D341Med (cell line): ENCODE results near the gene FOXN1.

Experiments used
- DNase-seq: peaks from one replicate; pipeline ENCODE4 v3.0.0; 2012; ENCODE audit warnings: low spot score

Gene FOXN1

DNA sequence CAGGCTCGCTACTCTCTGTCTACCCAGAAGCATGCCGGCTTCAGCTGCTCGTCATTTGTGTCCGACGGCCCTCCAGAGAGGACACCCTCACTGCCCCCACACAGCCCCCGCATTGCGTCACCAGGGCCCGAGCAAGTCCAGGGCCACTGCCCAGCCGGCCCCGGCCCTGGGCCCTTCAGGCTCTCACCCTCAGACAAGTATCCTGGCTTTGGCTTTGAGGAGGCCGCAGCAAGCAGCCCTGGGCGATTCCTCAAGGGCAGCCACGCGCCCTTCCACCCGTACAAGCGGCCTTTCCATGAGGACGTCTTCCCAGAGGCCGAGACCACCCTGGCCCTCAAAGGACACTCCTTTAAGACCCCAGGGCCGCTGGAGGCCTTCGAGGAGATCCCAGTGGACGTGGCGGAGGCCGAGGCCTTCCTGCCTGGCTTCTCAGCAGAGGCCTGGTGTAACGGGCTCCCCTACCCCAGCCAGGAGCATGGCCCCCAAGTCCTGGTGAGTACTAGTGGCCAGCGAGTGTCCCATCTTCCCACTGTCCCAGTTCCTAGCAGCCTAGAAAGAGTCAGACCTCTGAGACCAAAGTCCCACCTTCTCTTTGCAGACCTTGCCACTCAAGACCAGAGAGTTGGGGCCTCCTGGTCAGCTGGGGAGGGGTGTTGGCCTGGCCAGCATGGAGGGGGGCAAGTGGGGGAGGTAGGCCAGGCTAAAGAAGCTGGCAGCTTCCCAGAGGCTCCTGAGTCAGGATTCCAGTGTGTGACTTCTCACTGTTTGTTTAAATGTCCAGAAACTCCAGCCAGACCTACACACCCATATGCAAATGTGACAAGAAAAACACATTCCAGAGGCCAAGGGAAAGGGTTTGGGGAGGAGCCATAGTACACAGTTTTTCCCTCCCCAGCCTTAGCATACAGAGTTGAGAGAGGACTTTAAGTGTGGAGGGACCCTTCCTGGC, 18.6 kb downstream of the FOXN1 start:
- DNase-seq: no peak

DNA sequence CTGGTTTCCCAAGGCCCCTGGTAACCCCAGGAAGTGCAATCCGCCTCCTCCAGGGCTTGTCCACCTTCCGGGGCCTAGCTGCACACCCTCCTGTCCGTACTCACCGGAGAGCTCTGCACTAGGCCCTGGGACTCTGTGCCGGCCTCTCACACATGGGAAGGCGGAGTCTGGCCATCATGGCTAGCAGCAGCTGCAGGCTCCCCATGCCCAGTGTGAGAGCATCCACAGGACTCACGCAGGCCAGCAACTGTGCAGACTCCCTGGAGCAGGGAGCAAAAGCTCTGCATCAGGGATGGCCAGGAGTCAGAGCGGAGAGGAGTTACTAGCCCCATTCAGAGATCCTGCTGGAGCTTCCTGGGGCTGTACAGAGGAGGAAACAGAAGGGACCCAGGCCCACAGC, 20.2 kb downstream of the FOXN1 start:
- DNase-seq: no peak

DNA sequence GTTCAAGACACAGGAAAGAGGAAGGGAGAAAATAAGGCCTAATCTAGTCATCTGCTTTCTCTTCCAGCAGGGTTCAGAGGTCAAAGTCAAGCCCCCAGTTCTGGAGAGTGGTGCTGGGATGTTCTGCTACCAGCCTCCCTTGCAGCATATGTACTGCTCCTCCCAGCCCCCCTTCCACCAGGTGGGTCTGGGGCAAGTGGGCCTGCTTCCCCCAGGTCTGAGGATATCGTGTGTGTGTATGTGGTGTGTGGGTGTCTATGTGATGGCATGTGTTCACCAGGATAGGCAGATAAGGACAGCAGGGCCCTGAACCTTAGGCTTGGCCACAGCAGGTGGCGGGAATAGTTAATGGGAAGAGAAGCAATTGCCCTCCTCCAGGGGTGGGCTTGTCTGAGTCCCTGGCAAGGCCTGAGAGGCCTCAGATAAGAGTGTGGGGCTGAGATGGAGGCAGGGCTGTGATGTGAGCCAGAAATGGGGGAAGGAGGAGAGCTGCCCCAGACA, 21.1 kb downstream of the FOXN1 start:
- DNase-seq: no peak

DNA sequence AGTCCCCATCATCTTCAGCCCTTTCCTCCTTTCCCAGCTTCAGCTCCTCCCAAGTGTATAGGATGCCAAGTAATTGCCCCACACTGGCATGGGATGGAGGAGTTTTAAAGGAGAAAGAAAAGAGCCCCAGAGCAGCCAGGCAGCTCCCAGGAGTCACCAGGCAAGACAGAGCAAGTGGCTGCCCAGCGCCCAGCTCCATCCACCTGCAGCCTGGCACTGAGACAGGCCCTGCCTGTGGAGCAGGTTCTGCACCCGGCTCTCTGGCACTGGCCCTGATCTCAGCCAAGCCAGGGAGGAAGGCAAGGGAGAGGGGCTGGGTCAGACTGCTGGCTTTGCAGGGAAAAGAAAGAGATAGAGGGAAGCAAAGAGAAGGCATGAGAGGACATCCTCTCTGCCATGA, 21.7 kb downstream of the FOXN1 start:
- no peak for DNase-seq

DNA sequence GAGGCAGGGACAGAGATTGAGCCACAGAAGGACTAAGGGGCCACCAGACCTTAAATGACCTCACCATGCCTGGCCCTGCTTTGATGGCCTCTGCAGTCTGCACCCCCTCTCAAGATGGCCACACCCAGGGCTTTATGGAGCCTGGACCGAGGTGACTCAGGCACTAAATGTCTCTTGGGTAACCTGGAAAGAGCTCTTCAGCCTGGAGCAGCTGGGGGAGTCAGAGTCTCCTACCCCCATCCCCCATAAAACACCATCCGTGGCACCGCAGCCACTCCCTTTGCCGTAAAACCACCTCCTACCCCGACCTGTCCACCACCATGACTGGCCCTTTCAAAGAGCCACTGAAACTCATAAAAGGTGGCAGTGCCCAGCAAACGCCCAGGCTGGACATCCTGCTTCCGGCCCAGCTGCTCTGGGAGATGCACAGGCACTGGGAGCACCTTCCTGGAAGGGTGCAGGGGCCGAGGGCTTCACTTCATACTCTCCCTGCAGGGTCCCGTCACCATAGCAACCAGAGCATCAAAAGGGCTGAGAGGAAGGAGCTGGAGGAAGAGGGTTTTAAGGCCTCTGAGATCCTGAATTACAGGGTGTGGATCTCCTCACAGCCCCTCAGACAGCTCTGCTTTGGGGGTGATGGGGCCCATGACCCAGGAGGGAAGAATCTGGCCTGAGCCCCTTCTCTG, 22.3 kb downstream of the FOXN1 start:
- DNase-seq: no peak

DNA sequence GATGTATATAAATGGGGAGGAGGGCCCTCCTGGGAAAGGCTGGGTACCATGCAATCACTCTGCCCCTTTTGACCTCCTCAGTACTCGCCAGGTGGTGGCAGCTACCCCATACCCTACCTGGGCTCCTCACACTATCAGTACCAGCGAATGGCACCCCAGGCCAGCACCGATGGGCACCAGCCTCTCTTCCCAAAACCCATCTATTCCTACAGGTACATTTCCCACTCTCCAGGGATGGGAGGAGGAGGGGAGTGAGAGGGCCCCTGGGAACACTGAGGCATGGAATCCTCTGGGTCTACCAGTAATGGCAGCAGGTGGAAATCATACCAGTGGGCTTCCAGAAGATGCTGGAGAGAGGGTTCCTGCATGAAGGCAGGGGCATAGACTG, 22.9 kb downstream of the FOXN1 start:
- DNase-seq: no peak

DNA sequence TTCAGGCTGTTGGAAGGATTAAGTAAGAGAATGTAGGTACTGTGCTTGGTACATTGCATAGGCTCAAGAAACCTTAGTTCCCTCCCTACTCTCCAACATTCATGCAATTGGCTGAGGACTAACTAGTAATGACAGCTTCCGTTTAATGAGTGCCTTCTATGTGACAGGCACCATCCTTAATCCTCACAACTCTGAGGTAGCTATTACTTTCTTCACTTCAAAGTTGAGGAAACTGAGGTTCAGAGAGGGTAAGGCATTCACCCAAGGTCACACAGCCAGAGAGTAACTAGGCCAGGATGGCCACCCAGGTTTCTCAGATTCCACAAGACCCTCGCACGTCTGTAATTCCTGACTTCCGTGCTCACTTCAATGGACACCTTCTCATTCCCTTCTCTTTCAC, 24.1 kb downstream of the FOXN1 start:
- DNase-seq: no peak

DNA sequence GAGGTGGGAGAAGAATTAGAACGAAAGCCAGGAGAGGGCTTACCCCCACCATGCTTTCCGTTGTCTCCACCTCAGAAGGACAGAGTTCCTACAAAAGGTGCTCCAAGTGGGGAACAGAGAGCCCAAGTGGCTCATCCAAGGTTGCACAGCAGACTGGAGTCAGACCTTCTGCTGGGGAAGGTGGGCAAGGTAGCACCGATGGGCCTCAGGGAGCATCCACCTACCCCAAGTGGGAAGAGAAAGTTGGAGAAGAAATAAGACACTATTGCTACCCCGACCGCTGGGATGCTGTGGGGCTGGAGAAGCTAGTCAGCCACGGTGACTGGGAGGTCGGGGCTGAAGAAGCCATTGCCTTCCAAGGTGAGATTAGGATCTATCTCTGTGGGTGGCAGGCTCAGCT, 24.8 kb downstream of the FOXN1 start:
- DNase-seq: no peak

DNA sequence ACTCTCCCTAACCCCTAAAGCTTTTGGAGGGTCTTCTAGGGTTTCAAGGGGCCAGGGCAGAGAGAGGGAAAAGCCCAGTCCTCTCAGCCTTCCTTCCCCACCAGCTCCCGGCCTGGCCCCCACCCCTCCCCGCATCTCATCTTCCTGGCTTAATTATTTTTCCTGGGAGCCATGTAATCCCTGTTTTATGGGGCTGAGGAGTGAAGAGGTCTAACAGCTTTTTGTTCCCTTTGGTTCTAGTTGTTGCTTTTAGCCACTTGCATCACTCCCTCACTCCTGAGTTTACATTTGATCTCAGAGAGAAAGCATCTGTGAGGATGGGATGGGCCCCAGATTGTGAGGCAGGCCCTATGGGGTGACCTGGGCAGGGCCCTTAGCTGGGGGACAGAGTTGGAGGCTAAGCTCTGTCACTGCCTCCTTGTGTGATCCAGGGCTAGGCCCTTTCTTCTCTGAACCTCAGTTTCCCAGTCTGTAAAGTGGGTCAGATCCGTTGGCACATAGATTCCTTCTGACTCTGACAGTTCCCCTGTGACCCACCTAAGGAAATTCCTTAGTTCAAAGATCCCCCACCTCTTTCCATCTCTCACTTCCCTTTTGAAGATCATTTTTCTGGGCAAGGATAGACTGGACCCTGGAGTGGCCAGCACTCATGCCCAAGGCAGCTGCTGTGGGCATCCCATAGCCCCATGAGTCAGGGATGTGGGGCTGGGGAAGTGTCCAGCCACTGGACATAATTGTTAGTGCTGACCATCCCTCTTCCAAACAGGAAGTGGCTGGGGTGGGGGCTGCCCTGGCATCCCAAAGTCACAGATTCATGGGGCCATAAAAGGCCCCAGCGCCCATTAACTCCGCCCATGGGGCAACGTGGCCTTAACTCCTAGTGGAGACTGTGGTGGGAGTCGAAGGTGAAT, 26.2 kb downstream of the FOXN1 start:
- DNase-seq: no peak

DNA sequence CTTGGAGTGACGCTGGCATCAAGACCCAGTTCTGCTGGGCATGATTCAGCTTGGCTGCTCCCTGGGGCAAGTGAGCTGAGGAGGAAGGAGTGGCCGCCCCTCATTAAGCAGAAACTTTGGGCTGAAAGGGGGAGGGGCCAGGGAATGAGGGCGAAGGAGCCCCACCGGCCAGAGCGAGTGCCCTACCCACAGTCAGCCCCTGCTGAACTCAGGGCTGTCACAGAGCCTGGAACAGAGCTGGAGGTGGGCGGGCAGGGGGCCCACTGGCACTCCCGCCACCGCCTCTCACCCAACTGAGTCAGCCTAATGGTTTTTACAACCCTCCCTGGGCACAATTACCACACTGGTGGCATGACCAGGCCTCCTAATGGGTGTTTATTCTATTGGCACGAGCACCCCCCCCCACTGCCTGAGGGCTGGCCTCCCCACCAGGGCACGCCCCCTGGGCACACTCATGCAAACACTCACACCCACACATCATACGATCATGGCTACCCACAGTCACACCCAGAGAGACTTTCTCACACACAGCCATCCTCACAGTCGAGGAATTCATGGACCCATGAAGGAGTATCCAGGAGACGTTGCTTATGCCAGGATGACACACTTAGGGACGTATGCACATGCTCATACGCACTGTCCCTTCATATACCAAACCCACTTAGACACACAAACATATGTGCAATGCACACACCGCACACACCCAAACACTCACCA, 27.1 kb downstream of the FOXN1 start:
- no peak for DNase-seq

DNA sequence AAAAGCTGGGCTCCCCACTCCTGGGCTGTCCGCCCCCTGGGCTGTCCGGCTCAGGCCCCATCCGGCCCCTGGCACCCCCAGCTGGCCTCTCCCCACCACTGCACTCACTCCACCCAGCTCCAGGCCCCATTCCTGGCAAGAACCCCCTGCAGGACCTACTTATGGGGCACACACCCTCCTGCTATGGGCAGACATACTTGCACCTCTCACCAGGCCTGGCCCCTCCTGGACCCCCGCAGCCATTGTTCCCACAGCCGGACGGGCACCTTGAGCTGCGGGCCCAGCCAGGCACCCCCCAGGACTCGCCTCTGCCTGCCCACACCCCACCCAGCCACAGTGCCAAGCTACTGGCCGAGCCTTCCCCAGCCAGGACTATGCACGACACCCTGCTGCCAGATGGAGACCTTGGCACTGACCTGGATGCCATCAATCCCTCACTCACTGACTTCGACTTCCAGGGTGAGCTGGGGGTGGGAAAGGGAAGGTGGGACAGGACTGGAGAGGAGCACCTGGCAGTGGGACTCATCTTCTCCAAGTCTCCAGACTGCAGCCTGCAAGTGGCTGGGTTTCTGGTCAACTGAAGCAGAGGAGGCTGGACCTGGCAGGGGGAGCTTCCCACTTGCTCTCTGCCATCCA, 28.7 kb downstream of the FOXN1 start:
- no peak for DNase-seq

DNA sequence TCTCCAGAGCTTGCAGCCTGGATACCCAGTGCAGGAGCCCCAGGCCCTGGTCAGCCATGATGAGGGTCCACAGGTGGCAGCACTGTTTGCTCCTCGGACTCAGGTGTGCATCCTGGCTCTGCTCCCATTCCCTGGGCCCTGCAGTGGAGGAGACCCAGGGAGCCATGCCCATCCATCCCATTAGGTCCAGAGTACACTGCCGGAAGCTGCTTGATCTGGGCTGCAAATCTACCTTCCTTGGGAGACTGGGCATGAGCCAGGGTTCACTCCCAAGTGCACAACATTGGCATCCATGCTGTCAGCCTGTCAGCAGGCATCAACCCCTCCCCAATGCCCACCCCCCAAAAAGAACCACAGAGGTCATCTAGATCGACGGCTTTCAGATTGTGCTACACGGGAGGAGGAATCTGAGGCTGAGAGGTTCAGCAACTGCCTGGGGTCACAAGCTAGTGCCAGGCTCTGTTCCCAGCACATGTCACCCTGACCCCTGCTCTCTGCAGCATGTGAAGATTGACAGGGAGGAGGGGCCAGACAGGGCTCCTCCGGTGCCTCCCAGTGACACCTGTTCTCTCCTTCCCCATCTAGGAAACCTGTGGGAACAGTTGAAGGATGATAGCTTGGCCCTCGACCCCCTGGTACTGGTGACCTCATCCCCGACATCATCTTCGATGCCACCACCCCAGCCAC, 30.5 kb downstream of the FOXN1 start:
- no peak for DNase-seq

DNA sequence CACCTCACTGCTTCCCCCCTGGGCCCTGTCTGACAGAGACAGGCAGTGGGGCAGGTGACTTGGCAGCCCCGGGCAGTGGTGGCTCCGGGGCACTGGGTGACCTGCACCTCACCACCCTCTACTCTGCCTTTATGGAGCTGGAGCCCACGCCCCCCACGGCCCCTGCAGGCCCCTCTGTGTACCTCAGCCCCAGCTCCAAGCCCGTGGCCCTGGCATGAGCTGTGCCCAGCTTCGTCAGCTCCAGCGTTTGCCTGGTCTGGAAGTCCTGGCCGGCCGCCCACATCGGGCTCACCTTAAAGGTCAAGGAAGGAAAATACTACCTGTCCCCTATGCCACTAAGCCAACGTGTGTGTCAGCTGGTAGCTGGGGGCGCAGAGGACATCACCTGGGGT, 31.1 kb downstream of the FOXN1 start:
- DNase-seq: no peak

DNA sequence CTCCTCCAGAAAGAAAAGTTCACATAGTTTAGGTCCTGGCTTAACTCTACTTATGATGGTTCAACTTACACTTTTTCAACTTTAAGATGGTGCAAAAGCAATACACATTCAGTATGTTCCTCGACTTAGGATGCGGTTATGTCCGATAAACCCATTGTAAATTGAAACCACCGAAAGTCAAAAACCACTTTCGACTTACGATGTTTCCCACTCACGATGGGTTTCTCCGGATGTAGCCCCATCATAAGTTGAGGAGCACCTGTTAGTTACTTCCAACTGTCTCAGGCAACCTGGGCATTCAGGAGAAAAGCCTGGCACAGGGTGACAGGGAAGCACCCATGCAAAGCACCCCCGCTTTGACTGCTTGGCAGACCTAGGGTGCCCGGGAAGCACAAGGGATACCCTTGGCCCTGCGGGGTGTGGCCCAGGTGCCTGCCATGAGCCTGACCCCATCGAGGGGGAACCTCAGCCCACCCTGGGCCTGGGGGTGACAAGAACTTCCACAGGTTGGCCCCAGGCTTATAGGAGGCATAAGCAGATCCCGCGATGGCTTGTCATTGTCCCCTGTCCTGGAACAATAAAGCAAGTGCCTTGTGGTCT, 32.2 kb downstream of the FOXN1 start:
- no peak for DNase-seq

DNA sequence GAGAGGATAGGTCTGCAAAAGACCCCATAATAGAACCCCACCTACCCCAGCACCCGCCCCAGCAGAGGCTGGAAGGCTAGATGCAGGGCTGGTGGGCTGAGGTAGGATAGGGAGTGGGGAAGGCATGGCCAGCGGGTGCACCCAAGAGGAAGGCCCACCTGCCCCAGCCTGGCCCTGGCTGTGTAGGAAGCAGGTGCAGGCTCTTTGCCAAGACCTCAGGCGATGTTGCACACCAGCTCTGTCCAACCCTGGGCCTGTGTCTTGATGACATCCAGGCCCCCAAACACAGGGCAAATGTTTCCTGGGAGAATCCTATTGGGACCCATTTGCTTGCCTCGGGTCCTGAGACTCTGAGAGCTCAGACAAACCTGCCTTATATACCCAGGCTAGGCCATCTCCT, 34.1 kb downstream of the FOXN1 start:
- no peak for DNase-seq

DNA sequence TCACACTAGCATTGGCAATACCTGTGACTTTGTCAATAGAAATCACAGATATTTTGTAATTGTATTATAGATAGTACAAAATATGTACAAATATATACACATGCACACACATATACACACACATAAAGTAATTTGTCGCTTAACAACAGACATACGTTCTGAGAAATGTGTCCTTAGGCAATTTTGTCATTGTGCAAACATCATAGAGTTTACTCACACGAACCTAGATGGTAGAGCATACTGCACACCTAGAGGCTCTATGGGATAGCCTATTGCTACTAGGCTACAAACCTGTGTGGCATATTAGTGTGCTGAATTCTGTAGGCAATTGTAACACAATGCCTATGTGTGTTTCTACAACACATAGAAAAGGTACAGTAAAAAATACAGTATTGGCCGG, 35.3 kb downstream of the FOXN1 start:
- DNase-seq: no peak

DNA sequence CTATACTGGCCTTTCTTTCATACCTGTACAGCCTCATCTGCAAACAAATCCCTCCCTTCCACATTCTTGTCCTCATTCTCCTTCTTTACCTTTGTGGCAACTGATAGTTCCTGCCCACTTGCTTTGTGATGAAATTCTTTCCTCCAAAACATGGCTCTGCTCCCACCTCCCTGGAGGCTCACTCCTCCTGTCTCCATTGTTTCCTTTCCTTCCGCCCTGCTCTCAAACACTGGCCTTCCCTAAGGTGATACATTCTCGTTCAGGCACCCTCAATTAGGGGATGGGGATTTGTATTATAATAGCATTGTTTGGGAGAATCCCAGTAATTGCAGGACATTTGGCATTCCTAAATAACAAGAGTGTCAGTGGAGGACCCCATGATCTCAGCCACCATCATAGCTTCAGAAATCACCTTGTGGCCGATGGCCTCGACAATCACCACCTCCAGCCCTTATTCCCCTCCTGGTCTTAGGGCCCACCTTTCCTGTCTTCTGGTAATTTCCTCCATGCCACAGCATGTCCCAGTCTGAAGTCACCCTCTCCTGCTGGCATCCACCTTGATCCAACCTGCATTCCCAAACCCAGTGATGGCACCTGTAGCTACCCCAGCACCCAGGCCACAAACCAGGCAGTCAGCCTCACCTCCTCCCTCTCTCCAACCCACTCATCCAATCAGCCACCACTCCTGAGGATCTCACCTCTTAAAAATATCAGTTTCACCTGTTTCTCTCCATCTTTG, 38.4 kb downstream of the FOXN1 start:
- DNase-seq: no peak

DNA sequence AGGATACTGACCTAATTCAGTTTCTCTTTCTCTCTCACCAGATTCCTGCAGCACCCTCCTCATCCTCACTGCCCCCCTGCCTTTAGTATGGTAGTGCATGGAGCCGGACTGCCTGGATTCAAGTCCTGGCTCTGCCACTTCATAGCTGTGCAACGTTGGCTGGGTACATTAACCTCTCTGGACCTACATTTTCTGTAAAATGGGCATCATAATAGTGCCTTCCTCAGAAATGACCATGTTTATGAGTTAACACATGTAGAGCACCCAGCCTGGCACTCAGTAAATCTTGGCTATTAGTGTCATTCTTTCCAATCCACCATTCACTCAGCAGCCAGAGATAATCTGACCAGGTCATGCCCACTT, 39.0 kb downstream of the FOXN1 start:
- DNase-seq: no peak

DNA sequence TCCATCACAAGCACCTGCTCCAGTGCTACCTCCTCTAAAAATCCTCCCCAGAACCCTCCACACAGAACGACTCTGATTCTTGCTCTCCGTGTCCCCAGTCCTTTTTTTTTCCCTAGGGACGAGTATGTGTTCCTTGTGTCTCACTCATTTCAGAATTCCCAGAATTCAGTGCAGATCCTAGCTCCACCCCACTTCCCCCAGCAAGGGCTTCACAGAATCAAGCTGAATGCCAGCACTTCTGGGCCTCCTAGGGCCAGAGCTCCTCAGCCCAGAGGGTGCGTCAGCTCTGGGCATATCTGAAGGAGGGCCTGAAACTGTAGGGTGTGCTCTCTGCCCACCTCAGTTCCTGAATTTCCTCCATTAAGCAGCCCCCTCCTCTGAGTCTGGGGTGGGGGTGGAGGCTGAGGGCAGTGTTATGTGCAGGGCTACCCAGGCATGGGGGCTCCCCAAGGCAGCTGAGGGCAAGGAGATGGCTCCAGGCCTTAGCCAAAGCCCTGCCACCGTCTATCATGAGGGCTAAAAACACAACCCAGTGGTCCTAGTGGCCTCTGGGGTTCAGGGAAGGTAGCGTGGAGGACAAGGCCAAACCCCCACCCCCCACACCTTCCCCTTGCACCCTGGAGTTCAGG, 39.8 kb downstream of the FOXN1 start:
- DNase-seq: no peak
